Brain pericyte (primary cell): ENCODE results near the gene FCER1G.

Experiments used
- DNase-seq: peaks from one replicate; pipeline ENCODE4 v3.0.0-alpha.2; 2012; ENCODE audit warnings: low read depth, low spot score

Gene FCER1G

GRCh38 chr1:161215076-161215475 lies at the start of gene FCER1G:
Gene FCER1G, plus strand, starts transcription at chr1:161215295. Its CDS starts 27 bp downstream, at chr1:161215322.
- DNase-seq: no peak

- DNase-seq: peak; percentile 94
Measured at GRCh38 chr1:161165742-161166668, 49.1 kb upstream of the FCER1G start, which contains the start of gene PPOX. Gene PPOX, plus strand, starts transcription at chr1:161166426. Its CDS starts 422 bp downstream, at chr1:161166848.

GRCh38 chr1:161166669-161167548 lies 48.2 kb upstream of the FCER1G start:
- DNase-seq: no peak

- DNase-seq: no peak
Measured at GRCh38 chr1:161168906-161169305, 46.2 kb upstream of the FCER1G start.

- no peak for DNase-seq
Measured at GRCh38 chr1:161171191-161171590, 43.9 kb upstream of the FCER1G start.

- no peak for DNase-seq
Measured at GRCh38 chr1:161171696-161172095, 43.4 kb upstream of the FCER1G start.

GRCh38 chr1:161172349-161172748 lies 42.7 kb upstream of the FCER1G start:
- no peak for DNase-seq

GRCh38 chr1:161172776-161173376 lies 42.2 kb upstream of the FCER1G start:
- DNase-seq: no peak

- no peak for DNase-seq
Measured at GRCh38 chr1:161173711-161174110, 41.4 kb upstream of the FCER1G start.

GRCh38 chr1:161174911-161175310 lies 40.2 kb upstream of the FCER1G start:
- no peak for DNase-seq

GRCh38 chr1:161175771-161176453 lies 39.2 kb upstream of the FCER1G start:
- no peak for DNase-seq

- no peak for DNase-seq
Measured at GRCh38 chr1:161176468-161177111, 38.5 kb upstream of the FCER1G start.

GRCh38 chr1:161177112-161177935 lies 37.8 kb upstream of the FCER1G start, which contains the start of gene B4GALT3:
Gene B4GALT3, minus strand, starts transcription at chr1:161177507. Its CDS starts 1,447 bp downstream, at chr1:161176060.
- DNase-seq: peak; percentile 46

- no peak for DNase-seq
Measured at GRCh38 chr1:161177936-161178244, 37.2 kb upstream of the FCER1G start.

GRCh38 chr1:161179698-161180097 lies 35.4 kb upstream of the FCER1G start:
- DNase-seq: no peak

- no peak for DNase-seq
Measured at GRCh38 chr1:161180639-161181038, 34.5 kb upstream of the FCER1G start.

- no peak for DNase-seq
Measured at GRCh38 chr1:161182214-161182613, 32.9 kb upstream of the FCER1G start.

- no peak for DNase-seq
Measured at GRCh38 chr1:161185282-161185682, 29.8 kb upstream of the FCER1G start.

- DNase-seq: no peak
Measured at GRCh38 chr1:161185732-161186311, 29.3 kb upstream of the FCER1G start.

- no peak for DNase-seq
Measured at GRCh38 chr1:161187311-161187710, 27.8 kb upstream of the FCER1G start.
